Measurements from ENCODE around the gene MIOS.
A peak's percentile ranks its signal among the peaks of the same experiment; 100 is the strongest.
"Not testable (repeated sequence)": the region's sequence is repeated elsewhere in the genome, so short reads cannot be mapped to it uniquely, and the experiment has no call there.

The MIOS gene

GRCh38 chr7:7641129-7641663, 74.5 kb downstream of the MIOS start:
- peaks cover 33% of the 10 kb centered on the region for H3K36me3 Mint-ChIP-seq (ENCODE audit: insufficient read depth)
- H3K9me3 Mint-ChIP-seq, result no peaks in the 10 kb centered on the region
- H3K4me1 Mint-ChIP-seq, result peaks cover 42% of the 10 kb centered on the region
- DNase-seq (ENCODE audit: low spot score in 2 of 2), result no peak
- peak; percentile 11 for ATAC-seq (replicated peaks; ENCODE audit: extremely low read depth, poor library complexity, severe bottlenecking)
- H3K27ac Mint-ChIP-seq (ENCODE audit: low read depth), result peak overlapping the region; percentile 96
- no peaks in the 10 kb centered on the region for H3K27me3 Mint-ChIP-seq
- H3K4me3 Mint-ChIP-seq, result peak overlapping the region; percentile 95

GRCh38 chr7:7642081-7642480, 75.4 kb downstream of the MIOS start:
- ATAC-seq (replicated peaks; ENCODE audit: extremely low read depth, poor library complexity, severe bottlenecking) (no peak), DNase-seq (ENCODE audit: low spot score in 2 of 2) (no peak)
- Mint-ChIP-seq H3K27ac (ENCODE audit: low read depth) (no peak overlapping the region), H3K36me3 (ENCODE audit: insufficient read depth) (peaks cover 33% of the 10 kb centered on the region), H3K27me3 (no peaks in the 10 kb centered on the region), H3K4me3 (peak overlapping the region; percentile 95), H3K4me1 (peaks cover 42% of the 10 kb centered on the region), H3K9me3 (no peaks in the 10 kb centered on the region)

- Mint-ChIP-seq H3K4me1 (peaks cover 42% of the 10 kb centered on the region), H3K4me3 (no peak overlapping the region), H3K36me3 (ENCODE audit: insufficient read depth) (peaks cover 10% of the 10 kb centered on the region)
These were observed 80.9 kb downstream of the MIOS start for GRCh38 chr7:7647495-7648036.

GRCh38 chr7:7650682-7651206, 84.1 kb downstream of the MIOS start:
- H3K4me3 Mint-ChIP-seq, result no peak overlapping the region
- DNase-seq (ENCODE audit: low spot score in 2 of 2) (no peak), ATAC-seq (replicated peaks; ENCODE audit: extremely low read depth, poor library complexity, severe bottlenecking) (no peak)
- H3K27ac Mint-ChIP-seq (ENCODE audit: low read depth), result peak overlapping the region; percentile 32
- H3K9me3 Mint-ChIP-seq, result no peaks in the 10 kb centered on the region
- H3K4me1 Mint-ChIP-seq, result peaks cover 40% of the 10 kb centered on the region
- H3K36me3 Mint-ChIP-seq (ENCODE audit: insufficient read depth), result peaks cover 2% of the 10 kb centered on the region
- H3K27me3 Mint-ChIP-seq, result no peaks in the 10 kb centered on the region

More at GRCh38 chr7:7647495-7648036, 80.9 kb downstream of the MIOS start:
- no peak for ATAC-seq (replicated peaks; ENCODE audit: extremely low read depth, poor library complexity, severe bottlenecking)
- Mint-ChIP-seq H3K9me3 (no peaks in the 10 kb centered on the region), H3K27ac (ENCODE audit: low read depth) (no peak overlapping the region), H3K27me3 (no peaks in the 10 kb centered on the region)
- DNase-seq (ENCODE audit: low spot score in 2 of 2), result no peak

GRCh38 chr7:7651479-7651878, 84.8 kb downstream of the MIOS start:
- H3K27me3 Mint-ChIP-seq, result no peaks in the 10 kb centered on the region
- no peak overlapping the region for H3K4me3 Mint-ChIP-seq
- H3K27ac Mint-ChIP-seq (ENCODE audit: low read depth), result peak overlapping the region; percentile 38
- ATAC-seq (replicated peaks; ENCODE audit: extremely low read depth, poor library complexity, severe bottlenecking), result no peak
- H3K9me3 Mint-ChIP-seq, result no peaks in the 10 kb centered on the region
- peaks cover 1% of the 10 kb centered on the region for H3K36me3 Mint-ChIP-seq (ENCODE audit: insufficient read depth)
- H3K4me1 Mint-ChIP-seq, result peaks cover 38% of the 10 kb centered on the region
- DNase-seq (ENCODE audit: low spot score in 2 of 2), result no peak

- no peak for DNase-seq (ENCODE audit: low spot score in 2 of 2)
- Mint-ChIP-seq H3K27me3 (no peaks in the 10 kb centered on the region), H3K4me3 (no peak overlapping the region), H3K9me3 (peaks cover 2% of the 10 kb centered on the region), H3K27ac (ENCODE audit: low read depth) (no peak overlapping the region), H3K36me3 (ENCODE audit: insufficient read depth) (no peaks in the 10 kb centered on the region), H3K4me1 (peaks cover 46% of the 10 kb centered on the region)
- ATAC-seq (replicated peaks; ENCODE audit: extremely low read depth, poor library complexity, severe bottlenecking), result no peak
These were observed 86.3 kb downstream of the MIOS start for GRCh38 chr7:7652798-7653540.

GRCh38 chr7:7653593-7654187, 87.0 kb downstream of the MIOS start:
- DNase-seq (ENCODE audit: low spot score in 2 of 2), result no peak
- Mint-ChIP-seq H3K4me3 (no peak overlapping the region), H3K4me1 (peaks cover 51% of the 10 kb centered on the region), H3K36me3 (ENCODE audit: insufficient read depth) (no peaks in the 10 kb centered on the region), H3K27me3 (no peaks in the 10 kb centered on the region), H3K9me3 (peaks cover 7% of the 10 kb centered on the region), H3K27ac (ENCODE audit: low read depth) (no peak overlapping the region)
- ATAC-seq (replicated peaks; ENCODE audit: extremely low read depth, poor library complexity, severe bottlenecking), result no peak

- H3K9me3 Mint-ChIP-seq, result peaks cover 19% of the 10 kb centered on the region
- H3K4me1 Mint-ChIP-seq, result peaks cover 63% of the 10 kb centered on the region
- ATAC-seq (replicated peaks; ENCODE audit: extremely low read depth, poor library complexity, severe bottlenecking), result no peak
- no peak for DNase-seq (ENCODE audit: low spot score in 2 of 2)
- no peaks in the 10 kb centered on the region for H3K27me3 Mint-ChIP-seq
- no peak overlapping the region for H3K4me3 Mint-ChIP-seq
- H3K27ac Mint-ChIP-seq (ENCODE audit: low read depth), result no peak overlapping the region
- no peaks in the 10 kb centered on the region for H3K36me3 Mint-ChIP-seq (ENCODE audit: insufficient read depth)
These were observed 88.5 kb downstream of the MIOS start for GRCh38 chr7:7654964-7655715.

- H3K27me3 Mint-ChIP-seq; H3K27ac Mint-ChIP-seq (ENCODE audit: low read depth); DNase-seq (ENCODE audit: low spot score in 2 of 2); ATAC-seq (replicated peaks; ENCODE audit: extremely low read depth, poor library complexity, severe bottlenecking); H3K4me3 Mint-ChIP-seq; H3K36me3 Mint-ChIP-seq (ENCODE audit: insufficient read depth): not testable (repeated sequence)
- Mint-ChIP-seq H3K4me1 (peaks cover 63% of the 10 kb centered on the region), H3K9me3 (peaks cover 19% of the 10 kb centered on the region)
These were observed 89.8 kb downstream of the MIOS start for GRCh38 chr7:7656459-7656858.
